Gastrocnemius medialis (tissue), 4 donors: ENCODE results near the gene HYAL4. TPM values are rescaled to one million over a fixed set of nuclear protein-coding genes. Genes with fewer than 3 reads are reported as not detected.
"Not testable (repeated sequence)": the region's sequence is repeated elsewhere in the genome, so short reads cannot be mapped to it uniquely, and the experiment has no call there.

ENCODE experiments used
- ATAC-seq, 2 donors: fragments of 150-250 bp; one replicate each; pipeline ENCODE4 v1.9.1; 2016
- DNase-seq, 2 donors: peaks; one replicate each; pipeline ENCODE4 v3.0.0-alpha.2; 2019
- H3K27ac ChIP-seq, 4 donors: fragments of 200-600 bp; sonication (generic); 1 replicate in 1 of 4; 2 replicates in 3 of 4; pipeline ENCODE4 v1.5.1; 2016 to 2018; ENCODE audit warnings: mild to moderate bottlenecking in 2 of 4, moderate library complexity in 1 of 4
- H3K27me3 ChIP-seq, 3 donors: fragments of 200-600 bp; sonication (generic) in 2 of 3; 1 replicate in 1 of 3; 2 replicates in 2 of 3; pipeline versions ENCODE4 v1.5.1 to v1.6.0; 2016 to 2019; ENCODE audit warnings: mild to moderate bottlenecking in 1 of 3, moderate library complexity in 1 of 3
- H3K36me3 ChIP-seq, 2 donors: fragments of 200-600 bp; sonication (generic) in 1 of 2; one replicate each; pipeline ENCODE4 v1.5.1; 2017 to 2018
- H3K4me1 ChIP-seq, 2 donors: fragments of 200-600 bp; sonication (generic) in 1 of 2; one replicate each; pipeline ENCODE4 v1.5.1; 2016 to 2017; ENCODE audit warnings: mild to moderate bottlenecking in 2 of 2
- H3K4me3 ChIP-seq, 4 donors: fragments of 200-600 bp; sonication (generic) in 3 of 4; 1 replicate in 1 of 4; 2 replicates in 3 of 4; pipeline ENCODE4 v1.5.1; 2016 to 2019; ENCODE audit warnings: mild to moderate bottlenecking in 2 of 4
- H3K9me3 ChIP-seq, 3 donors: fragments of 200-600 bp; sonication (generic) in 2 of 3; 1 replicate in 1 of 3; 2 replicates in 2 of 3; pipeline ENCODE4 v1.5.1; 2016 to 2019
- CTCF ChIP-seq, 5 experiments: fragments of 450-650 bp in 3 of 5; fragments of 200-600 bp in 2 of 5; sonication (generic) in 2 of 5; IDR thresholded peaks in 4 of 5; conservative IDR thresholded peaks in 1 of 5; 1 replicate in 4 of 5; 2 replicates in 1 of 5; pipeline ENCODE4 v1.5.1; 2016 to 2019; ENCODE audit warnings: antibody characterized with exemption in 5 of 5, mild to moderate bottlenecking in 3 of 5, moderate library complexity in 3 of 5
- POLR2A ChIP-seq, 2 donors: fragments of 450-650 bp; IDR thresholded peaks; one replicate each; pipeline ENCODE4 v1.6.1; 2017; ENCODE audit warnings: antibody characterized with exemption in 2 of 2, mild to moderate bottlenecking in 2 of 2, moderate library complexity in 2 of 2
- in situ Hi-C, 4 donors: fragments of 200-750 bp; cut with MboI; loops; one replicate each; pipeline versions ENCODE4 v1.15.0 to v1.8.0; 2017; ENCODE audit warnings: low sequenced_read_pairs in 4 of 4
- intact Hi-C: fragments of 100-400 bp; cut with DNase I; formaldehyde crosslinking; loops from one replicate; pipeline ENCODE4 v1.15.1; 2023; ENCODE audit warnings: low total_unique reads
- total RNA-seq, 4 donors: library from RNA; depleted of rRNA; stranded (reverse); fragments of >200 nt; gene quantifications; one replicate each; pipeline versions ENCODE4 v1.1.0 to v1.2.3, GENCODE V29; 2016

HYAL4 gene
- total RNA-seq, 4 donors from 2014 or later, result 0.73 to 11.0 (median 5.7) TPM

GRCh38 chr7:123849855-123850254 is 4.9 kb downstream of the HYAL4 start:
- in situ Hi-C loops (loop anchor here in 2 of 4 donors (25.0 kb wide), 2 partner anchors 163 to 263 kb away; no protein-coding TSS in a partner anchor), intact Hi-C loops (no loop called here)
- no peaks in the 10 kb centered on the region for H3K27me3 ChIP-seq
- H3K36me3 ChIP-seq, result no peaks in the 10 kb centered on the region
- DNase-seq, result no peak
- no peak for TF ChIP-seq POLR2A (IDR thresholded peaks at IDR 0.05)
- no peak for TF ChIP-seq CTCF (IDR thresholded peaks at IDR 0.05 in 4 of 5, conservative IDR thresholded peaks at IDR 0.05 in 1 of 5)
- ATAC-seq, result no peak
- H3K9me3 ChIP-seq, result no peaks in the 10 kb centered on the region
- peaks cover 7 to 28% of the 10 kb centered on the region in 2 donors for H3K4me1 ChIP-seq
- no peak overlapping the region for H3K27ac ChIP-seq
- H3K4me3 ChIP-seq, result no peak overlapping the region

GRCh38 chr7:123851404-123851803 is 6.4 kb downstream of the HYAL4 start:
- H3K27me3 ChIP-seq, ATAC-seq, H3K4me3 ChIP-seq, H3K36me3 ChIP-seq, intact Hi-C loops, H3K9me3 ChIP-seq, DNase-seq, H3K27ac ChIP-seq: not testable (repeated sequence)
- peaks cover 0 to 19% of the 10 kb centered on the region in 2 donors for H3K4me1 ChIP-seq
- in situ Hi-C loops, result loop anchor here in 2 of 4 donors (25.0 kb wide), 2 partner anchors 164 to 264 kb away; no protein-coding TSS in a partner anchor

GRCh38 chr7:123854291-123854690 is 9.3 kb downstream of the HYAL4 start:
- H3K4me1 ChIP-seq, intact Hi-C loops, ATAC-seq, H3K36me3 ChIP-seq, H3K27ac ChIP-seq, H3K9me3 ChIP-seq, H3K4me3 ChIP-seq, H3K27me3 ChIP-seq, DNase-seq: not testable (repeated sequence)
- in situ Hi-C loops, result loop anchor here in 2 of 4 donors (25.0 kb wide), 2 partner anchors 167 to 267 kb away; no protein-coding TSS in a partner anchor

GRCh38 chr7:123856428-123856827 is 11.5 kb downstream of the HYAL4 start:
- H3K4me3 ChIP-seq, H3K36me3 ChIP-seq, H3K9me3 ChIP-seq, intact Hi-C loops, H3K27me3 ChIP-seq, H3K27ac ChIP-seq, DNase-seq, H3K4me1 ChIP-seq, ATAC-seq: not testable (repeated sequence)
- in situ Hi-C loops, result loop anchor here in 2 of 4 donors (25.0 kb wide), 2 partner anchors 169 to 269 kb away; no protein-coding TSS in a partner anchor

- no peak for ATAC-seq
- DNase-seq, result no peak
These were observed 15.9 kb downstream of the HYAL4 start for GRCh38 chr7:123860848-123861247.

GRCh38 chr7:123862775-123863174 is 17.8 kb downstream of the HYAL4 start:
- no peaks in the 10 kb centered on the region for H3K36me3 ChIP-seq
- no peaks in the 10 kb centered on the region for H3K9me3 ChIP-seq
- in situ Hi-C loops, result loop anchor here (5.0 to 25.0 kb wide), 8 partner anchors 58 to 288 kb away; no protein-coding TSS in a partner anchor
- intact Hi-C loops, result loop anchor here (10.0 kb wide), 1 partner anchor 368 kb away; no protein-coding TSS in a partner anchor
- no peak for TF ChIP-seq POLR2A (IDR thresholded peaks at IDR 0.05)
- no peaks in the 10 kb centered on the region for H3K27me3 ChIP-seq
- H3K4me3 ChIP-seq, result no peak overlapping the region
- H3K4me1 ChIP-seq, result peaks cover 10 to 22% of the 10 kb centered on the region in 2 donors
- no peak for ATAC-seq
- no peak overlapping the region for H3K27ac ChIP-seq
- DNase-seq, result no peak

More at GRCh38 chr7:123860848-123861247, 15.9 kb downstream of the HYAL4 start:
- intact Hi-C loops, result loop anchor here (10.0 kb wide), 1 partner anchor 366 kb away; no protein-coding TSS in a partner anchor
- in situ Hi-C loops, result loop anchor here (5.0 to 25.0 kb wide), 8 partner anchors 56 to 286 kb away; no protein-coding TSS in a partner anchor
- Histone ChIP-seq H3K27ac (peak overlapping the region in 1 of 4 donors; percentile 29), H3K9me3 (no peaks in the 10 kb centered on the region), H3K36me3 (no peaks in the 10 kb centered on the region), H3K27me3 (no peaks in the 10 kb centered on the region), H3K4me3 (no peak overlapping the region), H3K4me1 (peaks cover 10 to 20% of the 10 kb centered on the region in 2 donors)
- TF ChIP-seq CTCF (IDR thresholded peaks at IDR 0.05 in 4 of 5, conservative IDR thresholded peaks at IDR 0.05 in 1 of 5) (no peak), POLR2A (IDR thresholded peaks at IDR 0.05) (no peak)
